ENCODE results near the gene PPM1F.
"Not testable (repeated sequence)": the region's sequence is repeated elsewhere in the genome, so short reads cannot be mapped to it uniquely, and the experiment has no call there.

Gene PPM1F

GRCh38 chr22:21918466-21919185 is 34.0 kb downstream of the PPM1F start:
- DNase-seq = no peak

- DNase-seq = no peak
Measured at GRCh38 chr22:21917959-21918261, 34.7 kb downstream of the PPM1F start.

GRCh38 chr22:21917181-21917958 is 35.3 kb downstream of the PPM1F start:
- DNase-seq = no peak

GRCh38 chr22:21916309-21916918 is 36.2 kb downstream of the PPM1F start:
- DNase-seq = no peak

- DNase-seq = no peak
Measured at GRCh38 chr22:21915624-21916308, 36.9 kb downstream of the PPM1F start.

- DNase-seq = not testable (repeated sequence)
Measured at GRCh38 chr22:21914033-21914642, 38.5 kb downstream of the PPM1F start.

GRCh38 chr22:21910367-21910766 is 42.3 kb downstream of the PPM1F start:
- DNase-seq = not testable (repeated sequence)

GRCh38 chr22:21909871-21910270 is 42.8 kb downstream of the PPM1F start:
- DNase-seq = no peak

- DNase-seq = no peak
Measured at GRCh38 chr22:21907638-21908522, 44.8 kb downstream of the PPM1F start.

- DNase-seq = not testable (repeated sequence)
Measured at GRCh38 chr22:21905234-21905633, 47.4 kb downstream of the PPM1F start.

GRCh38 chr22:21904250-21904789 is 48.3 kb downstream of the PPM1F start:
- DNase-seq = no peak

GRCh38 chr22:21903283-21903682 is 49.4 kb downstream of the PPM1F start:
- DNase-seq = no peak

- no peak for DNase-seq
Measured at GRCh38 chr22:21902296-21903087, 50.2 kb downstream of the PPM1F start.

GRCh38 chr22:21898354-21898896 is 54.2 kb downstream of the PPM1F start:
- no peak for DNase-seq

GRCh38 chr22:21896951-21897513 is 55.6 kb downstream of the PPM1F start:
- no peak for DNase-seq

GRCh38 chr22:21896275-21896674 is 56.4 kb downstream of the PPM1F start:
- DNase-seq = not testable (repeated sequence)

GRCh38 chr22:21894799-21895198 is 57.8 kb downstream of the PPM1F start:
- DNase-seq = no peak

GRCh38 chr22:21889251-21889990 is 63.2 kb downstream of the PPM1F start:
- no peak for DNase-seq

GRCh38 chr22:21887841-21888240 is 64.8 kb downstream of the PPM1F start:
- DNase-seq = no peak

Measured in fibroblast of skin of back (primary cell).